ENCODE data around the gene TGFB1I1.
"Not testable (repeated sequence)": the region's sequence is repeated elsewhere in the genome, so short reads cannot be mapped to it uniquely, and the experiment has no call there.

Gene TGFB1I1

DNA sequence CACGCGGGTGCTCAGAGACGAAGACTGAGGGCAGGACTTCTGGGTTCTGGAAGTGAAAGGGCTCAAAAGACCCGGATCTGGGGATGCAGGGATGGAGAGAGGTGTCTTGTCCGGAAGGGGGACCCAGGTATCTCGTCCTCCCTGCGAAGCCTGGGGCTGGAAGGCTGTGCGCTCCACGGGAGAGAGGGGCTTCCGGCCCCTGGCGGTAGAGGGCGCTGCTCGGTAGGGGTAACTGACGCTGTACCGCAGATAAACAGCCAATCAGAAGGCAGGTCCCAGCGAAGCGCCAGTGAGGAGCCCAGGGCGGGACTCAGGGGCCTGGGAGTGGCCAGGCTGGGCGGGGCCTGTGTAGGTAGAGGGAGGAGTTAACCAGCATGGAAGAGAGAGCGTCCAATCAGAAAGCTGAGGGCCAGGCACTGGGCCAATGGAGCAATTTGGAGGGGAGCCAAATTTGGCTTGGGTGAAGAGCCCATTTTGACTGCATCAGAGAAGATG is 804 bp downstream of the TGFB1I1 start:
- DNase-seq, result peak; percentile 45

DNA sequence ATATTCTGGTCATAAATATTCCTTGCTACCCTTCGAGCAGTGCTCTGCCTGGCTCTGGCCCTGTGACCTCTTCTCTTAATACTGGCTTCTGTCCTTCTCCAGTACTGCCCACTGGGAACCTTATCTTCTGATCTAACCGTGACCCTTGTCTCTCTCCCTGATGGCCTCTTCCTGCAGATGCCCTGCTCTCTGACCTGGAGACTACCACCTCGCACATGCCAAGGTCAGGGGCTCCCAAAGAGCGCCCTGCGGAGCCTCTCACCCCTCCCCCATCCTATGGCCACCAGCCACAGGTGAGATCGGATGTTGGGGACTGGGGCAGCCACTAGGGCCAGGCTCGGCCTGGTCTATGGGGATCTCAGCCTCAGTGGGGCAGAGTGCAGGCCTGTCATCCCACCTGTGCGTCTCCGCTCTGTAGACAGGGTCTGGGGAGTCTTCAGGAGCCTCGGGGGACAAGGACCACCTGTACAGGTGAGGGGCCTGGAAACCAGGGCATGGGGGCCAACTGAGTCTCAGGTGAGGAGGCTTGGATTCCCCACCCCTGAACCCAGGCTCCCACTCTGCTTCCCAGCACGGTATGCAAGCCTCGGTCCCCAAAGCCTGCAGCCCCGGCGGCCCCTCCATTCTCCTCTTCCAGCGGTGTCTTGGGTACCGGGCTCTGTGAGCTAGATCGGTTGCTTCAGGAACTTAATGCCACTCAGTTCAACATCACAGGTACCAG is 1.5 kb downstream of the TGFB1I1 start:
- DNase-seq, result no peak

- no peak for DNase-seq
Measured at GRCh38 chr16:31474173-31474714, 2.3 kb downstream of the TGFB1I1 start.

- DNase-seq, result no peak
Measured at GRCh38 chr16:31474773-31475738, 3.1 kb downstream of the TGFB1I1 start.

DNA sequence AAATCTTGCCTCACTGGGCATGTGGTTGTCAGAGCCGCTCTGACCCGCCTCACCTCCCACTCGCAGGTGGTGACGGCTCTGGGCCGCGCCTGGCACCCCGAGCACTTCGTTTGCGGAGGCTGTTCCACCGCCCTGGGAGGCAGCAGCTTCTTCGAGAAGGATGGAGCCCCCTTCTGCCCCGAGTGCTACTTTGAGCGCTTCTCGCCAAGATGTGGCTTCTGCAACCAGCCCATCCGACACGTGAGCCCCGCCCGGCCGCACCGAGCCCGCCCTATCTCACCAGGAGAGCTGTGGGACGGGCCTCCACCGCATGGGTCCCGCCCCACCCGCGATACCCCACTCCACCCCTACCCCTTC is 4.0 kb downstream of the TGFB1I1 start:
- DNase-seq, result peak; percentile 35

- DNase-seq, result peak; percentile 95
Measured at GRCh38 chr16:31476303-31477219, 4.6 kb downstream of the TGFB1I1 start.

DNA sequence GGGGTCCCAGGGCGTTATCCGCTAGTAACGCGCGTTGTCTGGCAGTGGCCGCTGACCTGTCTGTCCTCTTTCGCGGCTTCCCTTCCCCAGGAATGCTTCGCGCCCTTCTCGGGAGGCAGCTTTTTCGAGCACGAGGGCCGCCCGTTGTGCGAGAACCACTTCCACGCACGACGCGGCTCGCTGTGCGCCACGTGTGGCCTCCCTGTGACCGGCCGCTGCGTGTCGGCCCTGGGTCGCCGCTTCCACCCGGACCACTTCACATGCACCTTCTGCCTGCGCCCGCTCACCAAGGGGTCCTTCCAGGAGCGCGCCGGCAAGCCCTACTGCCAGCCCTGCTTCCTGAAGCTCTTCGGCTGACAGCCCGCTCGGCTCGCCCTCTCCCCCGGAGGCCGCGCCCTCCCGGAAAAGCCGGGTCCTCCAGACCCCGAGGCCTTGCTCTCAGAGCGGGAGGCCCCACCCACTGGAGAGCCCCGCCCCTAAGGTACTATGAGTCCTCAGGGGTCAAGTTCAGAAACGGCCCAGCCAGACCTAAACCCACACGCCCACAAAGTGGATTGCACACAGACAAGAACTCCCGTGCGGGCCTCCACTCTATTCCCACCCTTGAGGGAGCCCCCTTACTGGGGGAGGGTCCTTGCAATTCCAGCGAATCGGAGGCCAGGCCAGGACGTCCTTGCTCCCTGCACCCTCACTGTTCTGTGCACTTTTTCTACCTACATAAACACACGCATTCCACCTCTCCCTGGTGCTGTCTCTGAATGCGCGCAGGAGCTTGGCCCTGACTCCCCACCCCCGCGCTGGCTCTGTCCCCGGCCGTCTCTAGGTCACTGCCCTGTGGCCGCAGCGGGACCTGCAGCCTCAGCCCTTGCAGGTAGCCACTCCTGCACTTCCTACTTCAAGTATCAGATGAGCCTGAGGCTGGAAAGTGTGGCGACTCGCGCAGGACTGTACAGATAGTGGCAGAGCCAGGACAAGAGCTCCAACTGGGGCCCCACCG is 5.6 kb downstream of the TGFB1I1 start:
- peak; percentile 66 for DNase-seq

DNA sequence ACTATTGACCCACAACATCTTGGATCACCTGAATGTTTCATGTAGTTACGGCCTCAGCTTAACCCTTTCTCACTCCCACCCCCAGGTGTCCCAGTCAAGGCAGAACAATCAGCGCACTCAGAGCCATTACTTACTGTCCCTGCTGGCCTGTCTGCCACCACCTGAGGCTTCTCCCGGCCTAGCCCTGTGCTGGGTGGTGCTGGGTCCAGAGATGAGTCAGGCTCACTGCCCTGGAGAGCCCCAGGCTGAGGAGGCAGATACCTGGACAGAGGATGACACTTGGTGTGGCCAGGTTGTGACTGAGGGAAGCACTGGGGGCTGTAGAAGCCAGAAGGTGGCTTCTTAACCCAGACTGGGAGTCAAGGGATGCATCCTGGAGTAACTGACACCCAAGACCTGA is 7.0 kb downstream of the TGFB1I1 start:
- DNase-seq, result no peak

GRCh38 chr16:31479751-31480150 is 7.8 kb downstream of the TGFB1I1 start:
- no peak for DNase-seq

DNA sequence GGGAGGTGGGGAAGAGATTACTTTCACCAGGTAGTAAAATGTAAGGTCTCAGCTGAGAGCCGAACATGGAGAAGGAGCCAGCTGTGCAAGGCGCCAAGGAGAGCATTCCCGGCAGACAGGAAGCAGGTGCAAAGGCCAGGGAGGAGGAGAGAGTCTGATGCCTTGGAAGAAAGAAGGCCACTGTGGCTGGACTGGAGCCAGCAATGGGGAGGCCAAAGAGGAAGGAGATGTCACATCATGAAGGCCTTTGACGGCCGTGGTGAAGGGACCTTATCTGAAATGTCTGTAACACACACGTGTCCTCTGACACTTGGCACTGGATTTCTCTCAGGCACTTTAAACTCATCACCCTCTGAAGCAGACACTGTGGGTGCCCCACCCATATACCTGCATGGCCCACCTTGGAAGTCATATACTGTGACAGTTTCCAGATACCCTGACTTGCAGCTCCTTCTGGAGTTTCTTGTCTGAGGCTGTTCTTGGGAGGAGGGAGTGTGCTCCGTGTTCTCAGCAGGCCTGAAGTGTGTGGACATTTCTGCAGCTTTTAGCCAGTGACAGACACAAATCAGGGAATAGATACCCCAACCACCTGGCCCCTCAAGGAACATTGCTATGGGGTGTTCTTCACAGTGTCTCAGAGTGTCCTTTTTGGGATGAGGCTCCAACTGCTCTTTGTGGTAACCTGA is 9.0 kb downstream of the TGFB1I1 start:
- peak; percentile 10 for DNase-seq

GRCh38 chr16:31483081-31483480 is 11.1 kb downstream of the TGFB1I1 start, which contains the start of gene SLC5A2:
Gene SLC5A2, plus strand, starts transcription at chr16:31483123. Its CDS starts 14 bp downstream, at chr16:31483137.
- DNase-seq, result no peak

GRCh38 chr16:31484048-31484447 is 12.1 kb downstream of the TGFB1I1 start:
- DNase-seq, result not testable (repeated sequence)

- no peak for DNase-seq
Measured at GRCh38 chr16:31484491-31485171, 12.7 kb downstream of the TGFB1I1 start.

DNA sequence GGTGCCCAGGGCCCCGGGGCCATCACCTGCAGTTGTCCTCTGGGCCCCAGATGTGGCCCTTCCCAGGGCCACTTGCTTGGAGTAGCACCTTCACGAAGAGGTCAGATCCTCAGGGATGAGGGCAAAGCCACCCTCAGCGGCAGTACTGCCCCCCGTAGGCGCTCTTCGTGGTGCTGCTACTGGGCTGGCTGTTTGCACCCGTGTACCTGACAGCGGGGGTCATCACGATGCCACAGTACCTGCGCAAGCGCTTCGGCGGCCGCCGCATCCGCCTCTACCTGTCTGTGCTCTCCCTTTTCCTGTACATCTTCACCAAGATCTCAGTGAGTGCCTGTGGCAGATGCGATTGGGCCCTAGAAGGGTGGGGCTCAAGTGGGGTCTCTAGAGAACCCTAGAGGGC is 13.6 kb downstream of the TGFB1I1 start:
- no peak for DNase-seq

DNA sequence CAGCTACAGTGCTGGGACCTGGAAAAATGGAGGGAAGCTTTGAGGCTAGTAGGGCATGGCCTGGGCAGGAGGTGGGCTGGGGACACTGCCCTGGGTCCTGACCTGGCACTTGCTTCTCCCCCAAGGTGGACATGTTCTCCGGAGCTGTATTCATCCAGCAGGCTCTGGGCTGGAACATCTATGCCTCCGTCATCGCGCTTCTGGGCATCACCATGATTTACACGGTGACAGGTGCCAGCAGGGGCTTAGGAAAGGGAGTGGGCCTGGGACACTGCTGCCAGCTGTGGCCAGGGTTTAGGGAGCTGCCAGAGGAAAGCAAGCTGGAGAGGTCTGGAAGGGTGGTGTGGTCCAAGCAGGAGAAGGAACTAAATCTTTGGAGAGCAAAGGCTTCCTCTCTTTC is 14.1 kb downstream of the TGFB1I1 start:
- no peak for DNase-seq

- DNase-seq, result no peak
Measured at GRCh38 chr16:31487071-31487719, 15.2 kb downstream of the TGFB1I1 start.

GRCh38 chr16:31487720-31488467 is 15.9 kb downstream of the TGFB1I1 start:
- peak; percentile 96 for DNase-seq

All from NCI-H510A treated with DMSO at 0.1 percent for 48 hours (cell line).